ENCODE results near the gene G0S2. TPM values are rescaled to one million over a fixed set of nuclear protein-coding genes. Genes with fewer than 3 reads are reported as not detected.
"Not testable (repeated sequence)": the region's sequence is repeated elsewhere in the genome, so short reads cannot be mapped to it uniquely, and the experiment has no call there.

The G0S2 gene
- total RNA-seq, 5 donors from 2014 or later (not counting 1 experiment from before 2014, with no cell fraction given) = 0.32 to 0.60 (median 0.59) TPM; not detected in 2

DNA sequence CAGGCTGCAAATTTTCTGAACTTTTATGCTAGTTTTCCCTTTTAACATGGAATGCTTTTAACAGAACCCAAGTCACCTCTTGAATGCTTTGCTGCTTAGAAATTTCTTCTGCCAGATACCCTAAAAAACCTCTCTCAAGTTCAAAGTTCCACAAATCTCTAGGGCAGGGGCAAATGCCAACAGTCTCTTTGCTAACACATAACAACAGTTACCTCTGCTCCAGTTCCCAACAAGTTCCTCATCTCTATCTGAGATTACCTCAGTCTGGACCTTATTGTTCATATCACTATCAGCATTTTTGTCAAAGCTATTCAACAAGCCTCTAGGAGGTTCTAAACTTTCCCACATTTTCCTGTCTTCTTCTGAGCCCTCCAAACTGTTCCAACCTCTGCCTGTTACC is 25.5 kb downstream of the G0S2 start:
- CTCF ChIA-PET; H3K4me3 ChIP-seq (ENCODE audit: control insufficient read depth in 1 of 2, extremely low read depth in 1 of 2, low read length in 1 of 2); H3K36me3 Mint-ChIP-seq; POLR2A ChIA-PET; H3K4me1 ChIP-seq (ENCODE audit: control insufficient read depth in 1 of 2, extremely low read depth in 1 of 2, insufficient read depth in 2 of 2, low read length in 2 of 2); H3K27me3 Mint-ChIP-seq; H3K4me3 Mint-ChIP-seq; H3K27ac ChIP-seq (ENCODE audit: low read length); H3K27ac Mint-ChIP-seq; H3K36me3 ChIP-seq (ENCODE audit: control insufficient read depth in 2 of 2, extremely low read depth in 1 of 2, insufficient read depth in 1 of 2, low read length in 1 of 2); DNase-seq; H3K9me3 Mint-ChIP-seq; H3K27me3 ChIP-seq (replicated peaks in 1 of 2; ENCODE audit: control insufficient read depth in 2 of 2, extremely low read depth in 1 of 2, insufficient read depth in 2 of 2, low read length in 1 of 2); ATAC-seq (replicated peaks in 1 of 4); H3K9me3 ChIP-seq: not testable (repeated sequence)
- H3K4me1 Mint-ChIP-seq = peaks cover 2 to 21% (median 16%) of the 10 kb centered on the region in 3 donors

DNA sequence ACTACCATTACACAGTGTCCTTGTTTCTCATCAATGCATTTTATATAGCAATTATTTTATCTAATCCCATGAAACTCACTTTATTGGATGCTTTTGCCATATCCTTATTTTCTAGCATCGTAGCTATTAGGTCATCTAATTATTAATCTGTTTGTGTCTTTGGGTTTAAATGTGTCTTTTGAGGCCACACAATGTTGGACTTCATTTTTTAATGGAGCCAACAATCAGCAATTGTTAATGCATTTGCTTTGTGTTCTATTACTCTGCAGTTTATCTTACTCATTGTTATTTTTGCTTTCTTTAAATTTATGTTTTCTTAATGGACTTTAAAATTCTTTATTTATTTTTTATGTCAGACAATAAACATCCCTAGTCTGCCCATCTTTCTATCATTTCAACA is 27.6 kb downstream of the G0S2 start:
- H3K9me3 ChIP-seq = no peaks in the 10 kb centered on the region
- Mint-ChIP-seq H3K4me1 (peaks cover 0 to 10% (median 8%) of the 10 kb centered on the region in 3 donors), H3K27me3 (peaks cover 2 to 7% of the 10 kb centered on the region in 2 donors), H3K27ac (no peak overlapping the region), H3K4me3 (no peak overlapping the region), H3K9me3 (no peaks in the 10 kb centered on the region), H3K36me3 (peaks cover 4% of the 10 kb centered on the region)
- no peaks in the 10 kb centered on the region for H3K36me3 ChIP-seq (ENCODE audit: control insufficient read depth in 2 of 2, extremely low read depth in 1 of 2, insufficient read depth in 1 of 2, low read length in 1 of 2)
- no peaks in the 10 kb centered on the region for H3K27me3 ChIP-seq (replicated peaks in 1 of 2; ENCODE audit: control insufficient read depth in 2 of 2, extremely low read depth in 1 of 2, insufficient read depth in 2 of 2, low read length in 1 of 2)
- ChIA-PET POLR2A (no interaction called here), CTCF (no interaction called here)
- ATAC-seq (replicated peaks in 1 of 4) (no peak), DNase-seq (no peak)
- WGBS (ENCODE audit: insufficient coverage) = no CpG with 5 or more reads among the region's 1 CpG
- no peak overlapping the region for H3K4me3 ChIP-seq (ENCODE audit: control insufficient read depth in 1 of 2, extremely low read depth in 1 of 2, low read length in 1 of 2)
- H3K27ac ChIP-seq (ENCODE audit: low read length) = no peak overlapping the region
- H3K4me1 ChIP-seq (ENCODE audit: control insufficient read depth in 1 of 2, extremely low read depth in 1 of 2, insufficient read depth in 2 of 2, low read length in 2 of 2) = no peaks in the 10 kb centered on the region

DNA sequence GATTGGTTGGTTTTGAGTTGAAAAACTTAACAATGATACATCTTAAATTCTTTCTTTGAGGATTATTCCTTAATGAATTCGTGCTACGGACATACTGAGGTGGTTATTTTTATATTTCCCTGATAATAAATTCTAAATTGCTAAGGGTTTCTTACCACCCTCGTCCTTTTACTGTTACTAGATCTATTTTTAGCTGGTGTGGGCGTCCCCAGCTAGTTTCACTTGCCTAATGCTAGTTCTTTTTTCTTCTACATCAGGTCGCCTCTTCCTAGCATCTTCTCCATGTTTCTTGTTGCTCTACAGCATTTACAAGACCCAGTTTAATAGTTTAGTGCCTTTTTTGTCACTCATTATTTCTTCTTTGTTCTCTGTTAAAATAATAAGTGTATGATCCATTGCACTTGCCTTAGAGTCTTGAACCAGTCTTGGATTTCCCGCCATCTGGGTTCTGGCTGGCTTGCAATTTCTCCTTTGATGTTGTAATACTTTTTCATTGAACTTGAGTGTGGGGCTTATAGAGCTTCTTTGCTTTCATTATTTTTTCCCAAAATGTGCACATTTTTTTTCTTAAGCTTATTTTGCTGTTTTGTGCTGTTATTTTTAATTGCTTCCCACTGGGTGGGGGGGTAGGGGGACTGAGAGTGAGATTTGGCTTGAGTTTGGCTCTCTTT is 28.8 kb downstream of the G0S2 start:
- H3K27ac Mint-ChIP-seq = no peak overlapping the region
- no peaks in the 10 kb centered on the region for H3K36me3 ChIP-seq (ENCODE audit: control insufficient read depth in 2 of 2, extremely low read depth in 1 of 2, insufficient read depth in 1 of 2, low read length in 1 of 2)
- no peak overlapping the region for H3K4me3 Mint-ChIP-seq
- peaks cover 2 to 3% of the 10 kb centered on the region in 2 donors for H3K27me3 Mint-ChIP-seq
- ChIA-PET CTCF (interaction anchor here (0.6 to 1.2 kb wide), 3 partner anchors 17 to 147 kb away, joined by 3 to 7 read pairs (median 5); no protein-coding TSS in a partner anchor), POLR2A (no interaction called here)
- H3K4me1 Mint-ChIP-seq = peaks cover 0 to 10% (median 8%) of the 10 kb centered on the region in 3 donors
- no peak overlapping the region for H3K4me3 ChIP-seq (ENCODE audit: control insufficient read depth in 1 of 2, extremely low read depth in 1 of 2, low read length in 1 of 2)
- WGBS (ENCODE audit: insufficient coverage) = 24% methylated on average over 2 of the region's 6 CpGs
- no peaks in the 10 kb centered on the region for H3K4me1 ChIP-seq (ENCODE audit: control insufficient read depth in 1 of 2, extremely low read depth in 1 of 2, insufficient read depth in 2 of 2, low read length in 2 of 2)
- H3K9me3 Mint-ChIP-seq = no peaks in the 10 kb centered on the region
- ATAC-seq (replicated peaks in 1 of 4) = no peak
- H3K9me3 ChIP-seq = no peaks in the 10 kb centered on the region
- H3K27ac ChIP-seq (ENCODE audit: low read length) = no peak overlapping the region
- H3K27me3 ChIP-seq (replicated peaks in 1 of 2; ENCODE audit: control insufficient read depth in 2 of 2, extremely low read depth in 1 of 2, insufficient read depth in 2 of 2, low read length in 1 of 2) = no peaks in the 10 kb centered on the region
- H3K36me3 Mint-ChIP-seq = peaks cover 4% of the 10 kb centered on the region
- DNase-seq = no peak

DNA sequence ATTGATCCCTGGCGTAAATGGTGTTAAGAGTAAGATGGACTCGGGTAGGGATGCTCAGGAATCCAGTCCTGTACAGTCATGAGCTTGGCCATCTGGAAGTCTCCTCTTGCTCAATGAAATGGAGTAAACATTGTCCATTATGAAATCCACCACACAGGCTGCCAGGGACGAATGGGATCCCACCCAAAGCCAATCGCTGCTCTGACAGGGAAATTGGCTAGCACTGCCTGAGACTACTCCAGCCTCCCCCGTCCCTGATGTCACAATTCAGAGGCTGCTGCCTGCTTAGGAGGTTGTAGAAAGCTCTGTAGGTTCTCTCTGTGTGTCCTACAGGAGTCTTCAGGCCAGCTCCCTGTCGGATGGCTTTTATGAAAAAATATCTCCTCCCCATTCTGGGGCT is 29.4 kb downstream of the G0S2 start, which contains the start of gene HSD11B1:
HSD11B1 (plus strand) TSS at position 263 of the 400 bp plus-strand sequence; CDS start at position 360, 97 bp downstream.
- H3K4me3 Mint-ChIP-seq = no peak within 1 kb of the TSS
- H3K9me3 Mint-ChIP-seq = no peaks in the 10 kb centered on the region
- no peak for DNase-seq
- Histone ChIP-seq H3K27me3 (replicated peaks in 1 of 2; ENCODE audit: control insufficient read depth in 2 of 2, extremely low read depth in 1 of 2, insufficient read depth in 2 of 2, low read length in 1 of 2) (no peaks in the 10 kb centered on the region), H3K36me3 (ENCODE audit: control insufficient read depth in 2 of 2, extremely low read depth in 1 of 2, insufficient read depth in 1 of 2, low read length in 1 of 2) (no peaks in the 10 kb centered on the region), H3K27ac (ENCODE audit: low read length) (no peak within 1 kb of the TSS), H3K9me3 (no peaks in the 10 kb centered on the region), H3K4me3 (ENCODE audit: control insufficient read depth in 1 of 2, extremely low read depth in 1 of 2, low read length in 1 of 2) (no peak within 1 kb of the TSS), H3K4me1 (ENCODE audit: control insufficient read depth in 1 of 2, extremely low read depth in 1 of 2, insufficient read depth in 2 of 2, low read length in 2 of 2) (no peaks in the 10 kb centered on the region)
- CTCF ChIA-PET = interaction anchor here in 1 of 2 donors (0.6 kb wide), 1 partner anchor 40 kb away, joined by 3 read pairs; no protein-coding TSS in a partner anchor
- peaks cover 0 to 2% of the 10 kb centered on the region in 2 donors for H3K27me3 Mint-ChIP-seq
- POLR2A ChIA-PET = no interaction called here
- H3K4me1 Mint-ChIP-seq = peaks cover under 1 to 12% (median 11%) of the 10 kb centered on the region in 3 donors
- no peak within 1 kb of the TSS for H3K27ac Mint-ChIP-seq
- ATAC-seq (replicated peaks in 1 of 4) = no peak
- peaks cover 4% of the 10 kb centered on the region for H3K36me3 Mint-ChIP-seq
- 100% methylated on average over 1 of the region's 6 CpGs for WGBS (ENCODE audit: insufficient coverage)

DNA sequence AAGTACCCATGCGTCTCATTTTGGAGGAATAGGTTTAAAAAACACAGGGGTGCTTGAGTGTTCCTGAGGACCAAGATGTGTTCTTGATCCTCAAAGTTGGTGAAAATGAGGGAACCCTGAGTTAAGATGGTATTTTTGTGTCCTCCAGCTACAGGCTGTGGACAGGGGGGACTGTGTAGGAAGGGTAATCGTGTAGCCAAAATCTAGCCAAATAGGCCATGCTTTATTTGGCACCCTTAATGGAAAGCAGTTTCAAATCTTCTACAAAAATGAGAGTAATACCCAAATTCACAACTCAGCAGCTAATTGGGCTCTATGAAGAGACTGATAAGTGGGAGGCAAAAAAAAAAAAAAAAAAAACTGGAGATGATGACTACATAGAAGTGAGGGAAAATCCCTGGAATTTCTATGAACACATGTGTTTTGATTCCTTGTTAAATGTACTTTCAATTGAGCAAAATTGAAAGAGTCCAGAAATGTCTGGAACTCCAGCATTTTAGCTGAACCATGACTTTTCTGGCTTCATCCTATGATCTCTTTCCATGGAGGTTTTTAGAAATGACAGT is 29.9 kb downstream of the G0S2 start:
- CTCF ChIA-PET = interaction anchor here in 1 of 2 donors (0.6 kb wide), 1 partner anchor 40 kb away, joined by 3 read pairs; no protein-coding TSS in a partner anchor

DNA sequence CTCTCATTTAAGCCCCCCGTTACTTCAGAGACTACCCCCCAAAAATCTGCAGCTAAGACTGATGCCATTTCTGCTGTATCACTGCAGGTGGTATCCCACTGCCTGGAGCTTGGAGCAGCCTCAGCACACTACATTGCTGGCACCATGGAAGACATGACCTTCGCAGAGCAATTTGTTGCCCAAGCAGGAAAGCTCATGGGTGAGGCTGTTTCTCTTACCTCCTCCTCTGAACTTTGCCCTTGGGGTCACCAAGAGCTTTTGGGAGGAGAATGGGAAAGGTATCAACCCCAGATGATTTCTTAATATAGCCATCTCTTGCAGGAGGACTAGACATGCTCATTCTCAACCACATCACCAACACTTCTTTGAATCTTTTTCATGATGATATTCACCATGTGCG is 31.4 kb downstream of the G0S2 start:
- Histone ChIP-seq H3K27me3 (replicated peaks in 1 of 2; ENCODE audit: control insufficient read depth in 2 of 2, extremely low read depth in 1 of 2, insufficient read depth in 2 of 2, low read length in 1 of 2) (no peaks in the 10 kb centered on the region), H3K27ac (ENCODE audit: low read length) (no peak overlapping the region), H3K4me1 (ENCODE audit: control insufficient read depth in 1 of 2, extremely low read depth in 1 of 2, insufficient read depth in 2 of 2, low read length in 2 of 2) (no peaks in the 10 kb centered on the region), H3K36me3 (ENCODE audit: control insufficient read depth in 2 of 2, extremely low read depth in 1 of 2, insufficient read depth in 1 of 2, low read length in 1 of 2) (no peaks in the 10 kb centered on the region), H3K4me3 (ENCODE audit: control insufficient read depth in 1 of 2, extremely low read depth in 1 of 2, low read length in 1 of 2) (no peak overlapping the region), H3K9me3 (no peaks in the 10 kb centered on the region)
- Mint-ChIP-seq H3K27ac (no peak overlapping the region), H3K4me3 (no peak overlapping the region), H3K27me3 (peaks cover 0 to 2% of the 10 kb centered on the region in 2 donors), H3K9me3 (no peaks in the 10 kb centered on the region), H3K36me3 (peaks cover 4% of the 10 kb centered on the region), H3K4me1 (peaks cover 5 to 21% (median 20%) of the 10 kb centered on the region in 3 donors)
- CTCF ChIA-PET = interaction anchor here in 1 of 2 donors (0.9 kb wide), 1 partner anchor 139 kb away, joined by 3 read pairs; no protein-coding TSS in a partner anchor
- DNase-seq = no peak
- ATAC-seq (replicated peaks in 1 of 4) = no peak
- POLR2A ChIA-PET = interaction anchor here in 1 of 2 donors (0.6 kb wide), 1 partner anchor 52 kb away, joined by 7 read pairs; no protein-coding TSS in a partner anchor
- 100% methylated on average over 2 of the region's 3 CpGs for WGBS (ENCODE audit: insufficient coverage)

More for the DNA sequence above, 29.9 kb downstream of the G0S2 start:
- Histone ChIP-seq H3K36me3 (ENCODE audit: control insufficient read depth in 2 of 2, extremely low read depth in 1 of 2, insufficient read depth in 1 of 2, low read length in 1 of 2) (no peaks in the 10 kb centered on the region), H3K27me3 (replicated peaks in 1 of 2; ENCODE audit: control insufficient read depth in 2 of 2, extremely low read depth in 1 of 2, insufficient read depth in 2 of 2, low read length in 1 of 2) (no peaks in the 10 kb centered on the region), H3K4me1 (ENCODE audit: control insufficient read depth in 1 of 2, extremely low read depth in 1 of 2, insufficient read depth in 2 of 2, low read length in 2 of 2) (no peaks in the 10 kb centered on the region), H3K9me3 (no peaks in the 10 kb centered on the region), H3K4me3 (ENCODE audit: control insufficient read depth in 1 of 2, extremely low read depth in 1 of 2, low read length in 1 of 2) (no peak overlapping the region), H3K27ac (ENCODE audit: low read length) (no peak overlapping the region)
- Mint-ChIP-seq H3K9me3 (no peaks in the 10 kb centered on the region), H3K36me3 (peaks cover 4% of the 10 kb centered on the region), H3K4me3 (no peak overlapping the region), H3K4me1 (peaks cover 2 to 16% (median 16%) of the 10 kb centered on the region in 3 donors), H3K27ac (no peak overlapping the region), H3K27me3 (peaks cover 0 to 2% of the 10 kb centered on the region in 2 donors)
- POLR2A ChIA-PET = no interaction called here
- DNase-seq (no peak), ATAC-seq (replicated peaks in 1 of 4) (no peak)
- 83% methylated on average over 1 of the region's 2 CpGs for WGBS (ENCODE audit: insufficient coverage)

Measured in T-cell (primary cell).